Cerebellar cortex (tissue), 1 donor: ENCODE measurements around the gene PRR5.
"Not testable (repeated sequence)": the region's sequence is repeated elsewhere in the genome, so short reads cannot be mapped to it uniquely, and the experiment has no call there.

Experiments used
- DNase-seq: peaks from one replicate; pipeline ENCODE4 v3.0.0-alpha.2; 2015; ENCODE audit warnings: low spot score

Gene PRR5

DNA sequence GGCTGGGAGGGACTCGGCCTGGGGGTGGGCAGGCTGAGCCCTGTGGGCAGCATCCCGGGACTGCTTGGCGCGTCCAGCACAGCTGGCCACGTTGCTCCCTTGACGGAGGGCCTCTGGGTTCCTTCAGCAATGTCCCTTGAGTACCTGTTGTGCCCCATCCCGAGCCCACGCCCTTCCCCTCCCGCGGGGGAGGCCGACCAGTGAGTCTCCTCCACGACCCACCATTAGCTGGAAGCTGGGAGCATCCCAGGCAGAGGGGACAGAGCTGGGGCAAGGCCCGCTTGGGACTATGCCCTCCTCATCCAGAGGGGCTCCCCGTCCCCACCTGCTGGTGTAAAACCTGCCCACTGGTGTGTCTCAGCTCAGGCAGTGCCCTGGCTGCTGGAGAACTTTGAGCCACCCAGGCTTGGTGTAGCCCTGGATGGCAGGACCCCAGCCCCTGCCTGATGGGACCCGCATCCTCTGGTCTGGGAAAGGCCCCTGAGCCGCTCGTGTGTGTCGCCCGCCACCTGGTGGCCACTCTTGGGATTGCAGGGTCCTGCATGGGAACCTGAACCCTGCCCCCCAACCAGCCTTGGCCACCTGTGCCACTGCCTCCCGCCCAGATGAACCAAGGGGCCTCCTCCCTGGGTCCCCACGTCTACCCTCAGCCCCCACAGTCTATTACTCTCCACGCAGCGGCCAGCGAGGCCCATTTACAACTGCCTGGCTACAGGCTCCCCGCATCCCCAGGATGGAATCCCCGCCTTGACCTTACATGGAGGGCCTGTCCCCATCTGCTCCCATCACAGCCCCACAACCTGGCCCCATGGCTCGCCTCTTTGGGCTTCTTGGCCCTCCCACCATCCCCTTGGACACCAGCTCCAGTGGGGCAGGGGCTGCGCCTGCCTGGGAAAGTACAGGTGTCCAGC, 33.8 kb downstream of the PRR5 start:
- DNase-seq: peak; percentile 59

DNA sequence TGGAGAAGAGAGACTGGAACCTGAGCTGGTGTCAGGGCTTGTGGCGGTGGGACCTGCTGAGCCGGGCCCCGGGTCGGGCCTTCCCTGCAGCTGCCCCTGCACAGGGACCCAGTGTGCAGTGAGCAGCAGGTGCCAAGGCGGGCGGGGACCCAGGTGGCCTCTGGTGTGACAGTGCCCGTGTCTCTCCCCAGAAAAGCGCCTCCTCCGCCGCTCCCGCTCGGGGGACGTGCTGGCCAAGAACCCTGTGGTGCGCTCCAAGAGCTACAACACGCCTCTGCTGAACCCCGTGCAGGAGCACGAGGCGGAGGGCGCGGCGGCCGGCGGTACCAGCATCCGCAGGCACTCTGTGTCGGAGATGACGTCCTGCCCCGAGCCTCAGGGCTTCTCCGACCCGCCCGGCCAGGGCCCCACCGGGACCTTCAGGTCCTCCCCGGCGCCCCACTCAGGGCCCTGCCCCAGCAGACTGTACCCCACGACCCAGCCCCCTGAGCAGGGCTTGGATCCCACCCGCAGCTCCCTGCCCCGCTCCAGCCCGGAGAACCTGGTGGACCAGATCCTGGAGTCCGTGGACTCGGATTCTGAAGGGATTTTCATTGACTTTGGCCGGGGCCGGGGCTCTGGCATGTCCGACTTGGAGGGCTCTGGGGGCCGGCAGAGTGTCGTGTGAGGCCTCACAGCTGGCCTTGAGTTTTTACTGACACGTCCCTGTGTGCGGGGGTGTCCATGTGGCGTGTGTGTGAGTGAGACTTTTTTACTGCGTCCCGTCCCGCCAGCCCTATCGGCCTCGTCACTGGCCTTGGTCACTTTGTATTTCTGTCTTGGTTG, 34.8 kb downstream of the PRR5 start:
- DNase-seq: no peak

DNA sequence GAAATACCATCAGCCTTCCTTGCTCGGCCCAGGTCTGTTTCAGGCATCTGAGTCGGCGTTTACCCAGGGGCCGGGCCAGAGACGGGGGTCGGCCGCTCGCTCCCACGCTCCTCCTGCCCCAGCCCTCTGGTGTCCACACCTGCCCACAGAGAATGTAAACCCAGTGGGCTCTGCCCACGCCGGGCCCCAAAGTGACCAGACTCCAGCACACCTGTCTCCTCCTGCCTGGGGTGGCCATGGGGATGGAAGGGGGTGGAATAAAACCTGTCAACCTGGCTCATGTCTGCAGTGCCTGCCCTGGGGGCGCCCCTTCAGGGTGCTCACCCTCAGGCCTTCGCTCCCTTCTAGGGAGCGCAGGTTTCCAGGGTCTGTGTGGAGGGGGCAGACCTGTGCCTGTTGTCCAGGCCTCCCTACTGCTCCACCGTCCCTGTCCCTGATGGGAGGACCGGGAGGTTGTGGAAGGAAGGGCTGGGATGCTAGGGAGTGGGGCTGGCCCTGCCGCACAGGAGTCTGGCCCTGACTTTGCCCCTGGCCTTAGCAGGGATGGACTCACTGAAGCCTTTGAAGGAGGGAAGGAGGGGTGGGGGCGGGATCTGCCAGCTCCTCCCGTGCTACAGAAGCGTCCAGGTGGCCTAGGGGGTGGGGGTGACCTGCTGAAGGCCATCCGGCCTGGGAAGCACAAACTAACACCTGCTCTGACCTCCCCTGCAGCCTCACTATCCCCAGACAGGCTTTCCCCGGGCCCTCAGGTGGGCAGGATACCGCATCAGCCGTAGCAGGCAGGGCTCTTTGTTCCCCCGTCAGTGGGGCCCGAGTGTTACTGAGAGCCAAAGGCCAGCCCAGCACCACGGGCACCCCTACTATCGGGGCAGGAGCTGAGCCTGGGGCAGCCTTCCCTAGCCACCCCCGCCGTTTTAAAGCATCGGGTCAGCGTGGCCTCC, 35.7 kb downstream of the PRR5 start:
- no peak for DNase-seq

DNA sequence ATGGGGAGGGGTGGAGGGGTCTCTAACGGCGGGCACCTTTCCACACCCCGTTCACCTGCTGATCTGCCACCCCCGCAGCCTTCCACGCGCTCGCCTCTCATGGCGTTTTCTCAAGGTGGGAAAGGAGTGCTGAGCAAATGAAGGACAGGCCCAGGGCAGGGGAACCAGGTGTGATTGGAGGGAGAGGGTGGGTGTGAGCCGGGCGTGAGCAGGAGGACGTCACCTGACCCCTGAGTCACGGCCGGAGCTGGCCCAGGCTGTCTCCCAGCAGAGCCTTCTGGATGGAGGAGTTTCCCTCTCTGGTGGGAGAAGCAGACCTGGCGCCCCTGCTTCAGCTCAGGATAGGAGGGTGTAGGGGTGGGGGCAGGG, 36.3 kb downstream of the PRR5 start:
- DNase-seq: no peak

DNA sequence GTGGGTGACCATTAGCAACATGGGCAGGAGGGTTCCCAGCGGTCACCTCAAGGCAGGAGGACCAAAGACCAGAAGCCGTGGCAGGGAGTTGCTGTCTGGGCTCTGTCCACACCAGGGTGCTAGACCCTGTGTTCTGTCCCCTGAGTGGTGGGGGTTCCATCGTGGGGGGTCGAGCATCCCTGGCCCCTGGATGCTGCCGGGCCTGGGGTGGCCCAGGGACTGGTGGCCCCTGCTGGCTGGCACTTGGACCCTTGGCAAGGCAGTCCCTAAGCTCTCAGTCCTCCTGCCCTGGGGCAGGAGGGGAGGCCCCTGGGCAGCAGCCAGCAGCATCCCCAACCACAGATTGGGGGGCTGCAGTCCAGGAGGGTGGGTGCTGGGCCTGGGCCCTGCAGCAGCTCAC, 37.0 kb downstream of the PRR5 start:
- no peak for DNase-seq

DNA sequence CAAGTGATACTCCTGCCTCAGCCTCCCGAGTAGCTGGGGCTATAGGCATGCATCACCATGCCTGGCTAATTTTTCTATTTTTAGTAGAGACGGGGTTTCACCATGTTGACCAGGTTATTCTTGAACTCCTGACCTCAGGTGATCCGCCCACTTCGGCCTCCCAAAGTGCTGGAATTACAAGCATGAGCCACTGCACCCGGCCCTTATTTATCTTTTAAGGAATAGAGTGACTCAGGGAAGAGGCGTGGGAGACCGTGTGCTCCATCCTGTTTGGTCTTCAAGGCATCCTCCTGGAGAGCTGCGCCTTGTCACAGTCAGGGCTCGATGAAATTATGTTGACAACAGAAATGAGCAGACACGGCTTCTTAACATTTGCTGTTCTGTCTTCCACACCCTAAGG, 37.7 kb downstream of the PRR5 start:
- DNase-seq: not testable (repeated sequence)

DNA sequence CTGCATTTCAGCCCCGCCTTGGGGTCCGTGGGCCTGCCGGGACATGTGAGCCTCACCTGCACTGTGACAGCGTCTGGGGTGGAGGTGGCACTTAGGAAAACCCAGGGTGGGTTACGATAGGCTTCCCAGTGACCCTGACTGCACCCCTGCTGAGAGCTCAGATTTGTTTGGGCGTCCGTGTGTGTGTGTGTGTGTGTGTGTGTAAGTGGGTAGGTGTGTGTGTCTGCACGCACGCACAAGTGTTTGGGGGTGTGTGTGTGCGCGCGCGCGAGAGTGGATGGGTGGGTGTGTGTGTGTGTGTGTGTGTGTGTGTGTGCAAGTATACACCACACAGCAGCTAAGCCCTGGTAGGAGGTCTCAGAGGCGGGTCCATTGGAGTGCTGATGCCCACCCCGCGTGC, 38.3 kb downstream of the PRR5 start:
- no peak for DNase-seq

DNA sequence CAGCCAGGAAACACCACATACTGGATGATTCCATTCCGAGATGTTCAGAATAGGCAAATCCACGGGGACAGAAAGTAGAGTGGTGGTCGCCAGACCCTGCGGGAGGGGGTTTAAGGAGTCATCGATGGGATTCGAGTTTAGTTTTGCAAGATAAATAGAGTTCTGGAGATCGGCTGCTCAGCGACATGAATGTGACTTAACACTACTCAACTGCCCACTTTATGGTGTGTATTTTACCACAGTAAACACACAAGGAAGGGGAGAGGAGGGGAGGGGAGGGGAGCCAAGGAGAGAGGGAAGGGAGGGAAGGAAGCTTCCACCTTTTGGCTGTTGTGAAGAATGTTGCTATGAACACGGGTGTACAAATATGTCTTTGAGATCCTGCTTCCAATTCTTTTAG, 39.9 kb downstream of the PRR5 start:
- DNase-seq: no peak

DNA sequence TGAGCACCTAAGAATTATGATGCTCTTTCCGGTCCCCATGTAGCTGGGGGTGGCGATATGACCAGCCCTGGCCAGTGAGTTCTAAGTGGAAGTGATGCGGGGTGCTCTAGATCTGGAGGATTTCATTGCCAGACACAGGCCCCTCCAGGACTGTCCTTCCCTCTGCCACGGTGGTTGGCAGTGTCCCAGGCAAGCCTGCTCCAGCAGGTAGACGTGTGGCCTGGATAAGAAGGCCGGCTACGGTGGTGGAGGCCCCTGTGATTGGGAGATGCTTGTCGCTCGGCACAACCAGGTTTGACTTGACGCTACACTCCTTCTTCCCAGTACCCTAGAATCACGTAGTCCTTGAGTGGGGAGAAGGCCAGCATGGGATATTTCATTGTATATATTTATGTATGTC, 41.2 kb downstream of the PRR5 start:
- DNase-seq: no peak

DNA sequence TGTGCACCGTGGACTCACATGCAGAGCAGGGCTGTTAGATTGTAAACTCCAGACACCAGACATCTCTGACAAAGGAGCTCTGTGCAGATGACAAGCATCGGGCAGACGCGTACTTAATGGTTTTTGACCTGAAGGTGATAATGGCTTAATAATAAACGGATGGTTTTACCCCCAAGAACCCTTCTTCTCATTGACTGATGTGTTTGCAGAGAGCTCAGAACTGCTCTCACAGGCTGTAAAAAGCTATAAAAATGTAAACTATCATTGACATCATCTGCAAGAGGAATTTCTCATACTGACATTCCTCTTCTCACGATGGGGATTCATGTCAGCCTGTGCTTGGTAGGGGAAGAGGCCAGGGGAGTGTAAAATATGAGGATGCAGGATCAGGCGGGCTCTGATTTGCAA, 41.8 kb downstream of the PRR5 start:
- DNase-seq: no peak

DNA sequence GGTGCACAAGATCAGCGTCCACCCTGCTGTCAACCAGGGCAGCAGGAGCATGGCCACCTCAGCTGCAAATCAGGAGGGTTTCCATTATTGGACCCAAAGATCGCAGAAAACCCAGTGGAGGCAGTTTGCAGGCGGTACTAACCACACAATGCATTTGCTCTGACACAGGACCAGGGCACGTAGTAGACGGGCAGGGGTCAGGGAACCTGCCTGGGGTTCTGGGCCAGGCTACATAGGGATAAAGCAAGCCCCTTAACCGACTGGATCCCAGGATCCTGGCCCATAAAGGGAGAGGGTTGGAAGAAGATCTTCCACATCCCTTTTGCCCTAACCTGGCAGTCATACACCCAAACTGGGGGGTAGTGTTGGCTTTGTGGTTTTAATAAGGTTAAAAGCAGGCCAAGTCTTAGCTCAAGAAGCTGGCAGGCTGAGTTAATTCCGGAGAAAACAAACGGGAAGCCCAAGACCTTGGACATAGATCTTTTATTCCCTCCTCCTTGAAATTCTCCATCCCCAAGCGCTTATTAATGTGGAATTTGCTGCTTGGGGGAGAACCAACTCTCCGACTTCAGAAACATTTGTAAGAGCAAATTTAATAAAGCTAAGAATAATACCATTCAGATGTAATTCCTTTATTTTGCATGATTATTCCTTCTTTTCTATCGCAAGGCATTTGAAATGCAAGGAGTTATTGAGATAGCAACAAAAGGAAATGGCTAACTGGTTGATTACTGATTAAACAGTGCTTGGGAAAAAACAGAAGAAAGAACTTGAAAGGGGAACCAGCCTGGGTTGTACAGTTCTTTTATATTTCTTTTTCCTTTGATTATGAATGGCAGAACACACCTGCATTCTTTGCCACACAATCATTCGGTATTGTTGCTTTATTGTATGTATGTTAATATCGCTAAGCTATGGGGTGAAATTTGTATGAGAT, 44.1 kb downstream of the PRR5 start:
- DNase-seq: no peak

DNA sequence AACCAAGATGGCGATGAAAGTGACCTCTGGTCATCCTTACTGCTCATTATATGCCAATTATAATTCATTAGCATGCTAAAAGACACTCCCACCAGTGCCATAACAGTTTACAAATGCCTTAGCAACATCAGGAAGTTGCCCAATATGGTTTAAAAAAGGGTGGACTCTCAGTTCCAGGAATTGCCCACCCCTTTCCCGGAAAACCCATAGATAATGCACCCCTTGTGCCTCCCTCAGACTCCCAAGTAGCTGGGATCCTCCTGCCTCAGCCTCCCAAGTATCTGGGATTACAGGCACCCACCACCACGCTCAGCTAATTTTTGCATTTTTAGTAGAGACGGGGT, 45.8 kb downstream of the PRR5 start:
- not testable (repeated sequence) for DNase-seq

DNA sequence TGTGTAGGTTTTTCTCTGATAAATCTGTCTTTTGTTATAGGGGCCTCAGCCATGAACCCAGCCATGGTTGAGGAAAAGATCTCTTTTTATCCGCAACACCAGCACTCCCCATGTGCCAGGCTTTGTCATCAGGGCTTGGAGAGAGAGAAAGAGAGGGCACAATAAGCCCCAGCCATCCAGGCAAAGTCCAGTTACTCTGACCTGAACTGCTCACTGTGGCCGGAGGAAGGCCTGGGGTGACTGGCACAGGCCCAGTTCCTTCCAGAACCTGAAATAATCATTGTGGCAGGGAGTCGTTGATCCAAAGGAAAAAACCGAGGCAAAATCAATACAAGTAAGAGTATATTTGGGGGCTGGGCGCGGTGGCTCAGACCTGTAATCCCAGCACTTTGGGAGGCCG, 46.5 kb downstream of the PRR5 start:
- DNase-seq: no peak

DNA sequence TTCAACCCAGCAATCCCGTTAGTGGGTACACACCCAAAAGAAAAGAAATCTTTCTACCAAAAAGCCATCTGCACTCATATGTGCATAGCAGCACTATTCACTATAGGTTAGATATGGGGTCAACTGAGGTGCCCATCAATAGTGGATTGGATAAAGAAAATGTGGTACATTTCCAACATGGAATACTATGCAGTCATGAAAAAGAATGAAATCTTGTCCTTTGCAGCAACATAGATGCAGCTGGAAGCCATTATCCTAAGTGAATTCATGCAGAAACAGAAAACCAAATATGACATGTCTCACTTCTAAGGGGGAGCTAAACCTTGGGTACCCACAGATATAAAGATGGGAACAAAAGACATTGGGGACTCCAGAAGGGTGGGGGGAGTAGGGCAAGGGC, 48.5 kb downstream of the PRR5 start:
- no peak for DNase-seq

DNA sequence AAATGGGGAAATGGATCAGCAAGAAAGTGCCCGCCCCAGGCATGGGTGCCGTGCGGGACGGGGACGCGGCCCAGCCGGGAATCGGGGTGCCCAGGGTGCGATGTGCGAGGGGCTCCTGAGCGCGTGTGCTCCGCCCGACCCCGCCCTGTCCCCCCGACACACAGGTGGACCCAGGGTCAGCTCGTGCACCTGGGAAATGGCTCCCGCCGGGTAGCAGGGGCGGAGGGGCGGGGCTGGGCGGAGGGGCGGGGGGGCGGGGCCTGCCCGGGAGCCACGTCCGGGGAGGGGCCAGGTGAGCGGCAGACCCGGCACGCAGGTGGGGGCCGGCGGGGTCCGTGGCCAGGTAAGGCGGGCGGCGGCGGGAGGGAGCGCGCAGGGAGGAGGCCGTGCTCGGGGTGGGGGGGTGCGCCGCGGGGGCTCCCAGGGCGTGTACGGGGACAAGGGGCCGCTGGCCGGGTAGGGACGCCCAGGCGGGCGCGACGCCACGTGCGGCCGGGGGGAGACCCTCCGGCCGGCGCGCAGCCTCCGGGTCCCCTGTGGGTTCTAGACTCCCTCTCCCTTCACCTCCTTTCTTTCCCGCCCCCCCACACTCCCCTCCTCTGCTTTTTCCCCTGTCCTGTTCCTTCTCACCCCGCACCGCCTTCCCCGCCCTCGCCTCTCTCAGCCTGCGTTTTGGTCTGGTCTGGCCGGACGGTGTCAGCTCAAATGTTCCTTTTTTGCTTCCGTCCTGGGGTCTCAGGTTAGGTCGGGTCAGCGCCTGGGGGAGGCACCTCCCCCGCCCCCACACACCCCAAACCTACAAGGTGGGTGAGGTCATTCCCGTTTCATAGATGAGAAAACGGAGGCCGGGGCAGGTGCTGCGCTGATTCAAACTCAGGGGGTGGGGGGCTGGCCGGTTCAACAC, 50.5 kb downstream of the PRR5 start, which contains the start of gene ARHGAP8:
TSS of gene ARHGAP8 (plus strand) at position 291 of the 904 bp plus-strand sequence. CDS start 33,953 bp downstream, outside the sequence.
- no peak for DNase-seq

DNA sequence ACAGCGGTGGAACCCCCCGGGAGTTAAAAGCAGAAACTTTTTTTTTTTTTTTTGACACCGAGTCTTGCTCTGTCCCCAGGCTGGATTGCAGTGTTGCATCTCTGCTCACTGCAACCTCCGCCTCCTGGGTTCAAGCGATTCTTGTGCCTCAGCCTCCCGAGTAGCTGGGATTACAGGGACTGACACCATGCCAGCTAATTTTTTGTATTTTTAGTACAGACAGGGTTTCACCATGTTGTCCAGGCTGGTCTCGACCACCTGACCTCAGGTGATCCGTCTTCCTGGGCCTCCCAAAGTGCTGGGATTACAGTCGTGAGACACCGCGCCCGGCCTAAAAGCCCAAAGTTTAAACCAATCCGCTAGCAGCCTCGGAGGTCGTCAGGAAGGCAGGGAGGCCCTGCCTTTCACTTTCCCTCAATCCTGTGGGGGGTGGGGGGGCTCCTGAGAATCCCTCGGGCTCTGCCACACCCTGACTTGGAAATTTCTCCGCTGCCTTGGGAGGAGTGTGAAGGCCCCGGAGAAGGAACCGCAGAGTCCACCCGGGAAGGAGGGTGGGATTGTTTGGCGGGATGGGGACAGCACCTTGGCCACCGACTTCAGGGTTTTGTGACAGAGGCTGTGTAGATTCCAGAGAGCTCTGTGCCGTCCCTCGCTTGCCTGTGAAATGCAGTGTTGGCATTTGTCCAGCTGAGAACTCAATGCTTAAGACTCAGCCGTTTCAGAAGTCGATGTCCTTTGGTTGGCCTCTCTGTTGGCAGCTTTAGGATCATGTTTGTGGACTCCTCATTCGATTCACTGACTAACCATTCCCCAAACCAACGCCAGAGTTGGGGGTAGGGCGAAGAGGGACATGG, 51.4 kb downstream of the PRR5 start:
- DNase-seq: no peak

DNA sequence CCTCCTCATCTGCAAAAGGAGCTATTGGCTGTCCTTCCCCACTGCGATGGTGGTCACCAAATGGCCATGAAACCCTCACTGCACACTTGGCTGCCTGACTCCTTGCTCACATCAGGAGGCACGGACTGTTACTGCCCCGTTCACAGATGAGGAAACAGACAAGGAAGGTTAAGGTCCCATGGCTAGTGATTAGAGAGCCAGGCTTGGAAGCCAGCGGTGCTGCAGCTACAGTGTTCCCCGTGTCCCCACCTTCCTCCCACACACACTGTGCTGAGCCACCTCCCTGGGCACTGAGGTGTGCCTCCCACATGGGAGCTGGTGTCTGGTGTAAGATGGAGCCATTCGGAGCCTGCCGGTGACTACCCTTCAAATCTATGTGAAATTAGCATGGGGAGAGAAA, 53.0 kb downstream of the PRR5 start:
- no peak for DNase-seq

DNA sequence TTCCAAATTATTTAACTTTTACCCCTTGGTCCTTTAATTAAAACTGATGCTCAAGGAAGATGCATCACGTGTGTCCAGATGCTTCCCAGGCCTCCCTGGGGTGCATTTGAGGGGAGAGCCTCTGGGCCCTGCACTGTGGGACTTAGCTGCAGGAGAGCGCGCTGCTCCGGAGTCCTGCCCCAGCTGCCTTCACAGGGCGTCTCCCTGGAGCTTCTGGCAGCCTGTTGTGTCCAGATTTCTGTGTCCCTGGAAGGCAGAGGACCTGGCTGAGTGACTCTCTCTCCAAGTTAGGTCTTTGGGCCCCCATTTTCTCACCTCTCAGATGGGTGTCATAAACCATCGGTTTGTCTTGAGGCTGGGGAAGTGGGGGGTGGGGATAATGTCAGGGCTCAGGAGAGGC, 53.4 kb downstream of the PRR5 start:
- DNase-seq: no peak

DNA sequence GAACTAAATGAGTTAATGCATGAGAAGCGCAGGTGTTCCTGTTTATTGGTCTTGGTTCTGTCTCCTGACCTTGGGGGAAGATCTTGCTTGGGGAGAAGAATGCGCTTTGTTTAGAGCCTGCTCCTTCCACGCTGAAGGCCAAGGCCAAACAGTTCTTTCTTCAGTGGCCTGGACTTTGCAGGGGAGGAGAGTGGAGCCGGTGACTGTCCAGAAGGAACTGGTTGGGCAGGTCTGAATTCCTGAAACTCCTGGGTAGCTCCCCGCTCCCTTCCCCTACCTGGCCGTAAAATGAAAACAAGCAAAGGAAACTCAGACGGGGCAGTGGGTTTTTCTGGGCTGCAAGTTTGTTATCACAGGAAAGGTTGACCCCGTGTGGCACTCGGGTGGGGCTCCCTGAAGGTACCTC, 54.0 kb downstream of the PRR5 start:
- no peak for DNase-seq
